GM04504 (cell line): ENCODE data around the gene SFTPD.
"Not testable (repeated sequence)": the region's sequence is repeated elsewhere in the genome, so short reads cannot be mapped to it uniquely, and the experiment has no call there.

ENCODE experiments used
- DNase-seq: peaks from one replicate; pipeline ENCODE4 v3.0.0-alpha.2; 2012; ENCODE audit warnings: low read depth

Gene SFTPD

GRCh38 chr10:79948976-79949722 is at the start of gene SFTPD:
TSS of gene SFTPD (minus strand) at chr10:79949105. CDS start at chr10:79946659, 2,446 bp downstream.
- DNase-seq = no peak

GRCh38 chr10:79995979-79996634 is 47.2 kb upstream of the SFTPD start:
- DNase-seq = no peak

GRCh38 chr10:79994556-79994955 is 45.7 kb upstream of the SFTPD start:
- no peak for DNase-seq

- DNase-seq = not testable (repeated sequence)
Measured at GRCh38 chr10:79988199-79988598, 39.3 kb upstream of the SFTPD start.

GRCh38 chr10:79986661-79987060 is 37.8 kb upstream of the SFTPD start:
- not testable (repeated sequence) for DNase-seq

GRCh38 chr10:79985481-79986072 is 36.7 kb upstream of the SFTPD start:
- DNase-seq = no peak

GRCh38 chr10:79984851-79985250 is 35.9 kb upstream of the SFTPD start:
- DNase-seq = no peak

GRCh38 chr10:79983286-79983909 is 34.5 kb upstream of the SFTPD start:
- DNase-seq = no peak

GRCh38 chr10:79982861-79983260 is 34.0 kb upstream of the SFTPD start:
- DNase-seq = no peak

- DNase-seq = no peak
Measured at GRCh38 chr10:79982362-79982800, 33.5 kb upstream of the SFTPD start.

GRCh38 chr10:79981450-79982361 is 32.8 kb upstream of the SFTPD start:
- no peak for DNase-seq

GRCh38 chr10:79980711-79981110 is 31.8 kb upstream of the SFTPD start:
- DNase-seq = no peak

- no peak for DNase-seq
Measured at GRCh38 chr10:79979976-79980687, 31.2 kb upstream of the SFTPD start.

GRCh38 chr10:79979310-79979975 is 30.5 kb upstream of the SFTPD start:
- DNase-seq = no peak

GRCh38 chr10:79976999-79977398 is 28.1 kb upstream of the SFTPD start:
- no peak for DNase-seq

- no peak for DNase-seq
Measured at GRCh38 chr10:79970062-79970461, 21.2 kb upstream of the SFTPD start.

GRCh38 chr10:79947787-79948424 is 999 bp downstream of the SFTPD start:
- DNase-seq = no peak

- DNase-seq = no peak
Measured at GRCh38 chr10:79947083-79947415, 1.9 kb downstream of the SFTPD start.

GRCh38 chr10:79946271-79947082 is 2.4 kb downstream of the SFTPD start:
- DNase-seq = no peak
